Measurements from ENCODE around the gene TNXB. TPM values are rescaled to one million over a fixed set of nuclear protein-coding genes. Genes with fewer than 3 reads are reported as not detected.

TNXB gene
- total and polyA plus RNA-seq, 9 of the 15 experiments (the other 6 are each of a cell fraction or from before 2014, with no cell fraction given) = 0.14 to 28.1 (median 12.4) TPM

DNA sequence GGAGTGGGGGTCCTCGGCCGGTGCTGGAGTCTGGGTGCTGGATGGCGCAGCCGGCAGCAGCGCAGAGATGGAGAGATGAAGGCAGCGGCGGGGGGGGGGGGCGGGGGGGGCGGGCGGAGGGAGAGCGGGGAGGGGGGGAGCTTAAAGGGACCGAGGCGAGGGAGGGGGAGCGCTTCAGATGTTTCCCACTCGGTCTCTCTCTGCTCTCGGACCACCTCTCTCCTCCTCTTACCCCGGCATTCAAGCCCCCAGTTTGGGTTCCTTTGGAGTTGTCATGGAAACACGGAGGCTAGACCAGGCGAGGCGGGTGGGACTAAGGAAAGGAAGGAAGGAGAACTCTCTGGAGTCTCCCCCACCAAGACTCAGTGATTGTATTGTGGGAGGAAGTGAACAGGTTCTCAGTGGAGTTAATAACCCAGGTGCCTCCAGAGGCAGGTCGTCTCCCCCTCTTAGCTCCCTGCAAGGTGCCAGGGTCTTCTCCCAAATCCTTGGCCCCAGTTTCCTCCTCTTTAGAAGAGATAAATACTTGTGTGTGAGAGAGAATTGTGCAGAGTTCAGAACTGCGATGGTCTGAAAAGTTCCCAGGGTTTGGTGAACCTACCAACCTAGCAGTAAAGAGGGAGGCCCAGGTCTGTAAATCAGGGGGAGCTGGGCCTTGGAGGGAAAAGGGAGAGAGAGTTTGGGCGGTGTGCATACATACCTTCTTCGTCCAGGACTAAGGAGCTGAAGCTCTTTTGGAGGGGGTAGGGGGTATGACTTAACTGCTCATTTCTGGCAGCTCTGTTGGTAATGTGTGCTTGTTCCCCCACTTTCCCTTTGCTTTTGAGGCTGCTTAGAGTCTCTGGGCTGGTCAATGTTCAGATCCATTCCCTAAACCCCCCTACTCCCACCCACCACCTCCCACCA, 43.0 kb upstream of the TNXB start, which contains the start of gene PRRT1:
Gene PRRT1 (minus strand): TSS at position 77 of the 906 bp plus-strand sequence. CDS start 112 bp downstream, outside the sequence.
- H2AFZ ChIP-seq (ENCODE audit: low read depth, low read length) = peak within 1 kb of the TSS; percentile 91
- in situ Hi-C loops (cut with MboI) = no loop called here
- TF ChIP-seq ZNF766 (CRISPR knock-in tag; conservative IDR thresholded peaks at IDR 0.05) = no peak
- no peak for TF ChIP-seq POLR2AphosphoS2 (IDR thresholded peaks at IDR 0.05; ENCODE audit: low read length)
- TF ChIP-seq ZNF740 (CRISPR knock-in tag; IDR thresholded peaks at IDR 0.05) = 0 out of 2 replicates have a peak, but pooled peaks have one; percentile 20
- TF ChIP-seq ZNF740 (tag; IDR thresholded peaks at IDR 0.05) = peak in 1 of 2 experiments; percentile 95; a peak in 2 of 4 replicates
- no peak for TF ChIP-seq ZFP1 (CRISPR knock-in tag; IDR thresholded peaks at IDR 0.05)
- TF ChIP-seq SMAD4 (CRISPR knock-in tag; conservative IDR thresholded peaks at IDR 0.05) = no peak
- TF ChIP-seq ZNF274 (IDR thresholded peaks at IDR 0.05; ENCODE audit: borderline replicate concordance, low read depth, low read length) = no peak
- TF ChIP-seq ZBTB7A (IDR thresholded peaks at IDR 0.05; ENCODE audit: borderline replicate concordance, control insufficient read depth, low read depth, low read length) = peak; percentile 54
- peak; percentile 21; the same call in 1 of the 2 replicates for TF ChIP-seq ZFX (CRISPR knock-in tag; IDR thresholded peaks at IDR 0.05)
- TF ChIP-seq DIDO1 (tag; IDR thresholded peaks at IDR 0.05; ENCODE audit: low read depth) = no peak
- TF ChIP-seq SAP30 (IDR thresholded peaks at IDR 0.05; ENCODE audit: borderline replicate concordance, insufficient read depth, low read depth, low read length, poor library complexity, severe bottlenecking) = peak; percentile 8
- TF ChIP-seq RFX1 (IDR thresholded peaks at IDR 0.05) = peak; percentile 88
- TF ChIP-seq SPI1 (IDR thresholded peaks at IDR 0.05; ENCODE audit: borderline replicate concordance, low read depth, low read length) = peak; percentile 78; the same call in 1 of the 2 replicates
- peak; percentile 26 for TF ChIP-seq RBM39 (optimal IDR thresholded peaks at IDR 0.05; ENCODE audit: low read depth, low read length)
- peak; percentile 5 for TF ChIP-seq PRDM10 (IDR thresholded peaks at IDR 0.05; ENCODE audit: partially characterized antibody)

More for the DNA sequence above, 43.0 kb upstream of the TNXB start, which contains the start of gene PRRT1:
- Histone ChIP-seq H3K27ac (ENCODE audit: extremely low read depth, low read depth, low read length) (peak within 1 kb of the TSS; percentile 89), H3K79me2 (ENCODE audit: control insufficient read depth, insufficient read depth, low read length) (peaks cover 44% of the 10 kb centered on the region), H3K36me3 (ENCODE audit: control insufficient read depth, insufficient read depth, low read length) (peaks cover 20% of the 10 kb centered on the region), H3K9me3 (replicated peaks; ENCODE audit: control insufficient read depth, insufficient read depth, low read depth, low read length) (no peaks in the 10 kb centered on the region), H3K4me3 (peak within 1 kb of the TSS; percentile 65; the same call in 1 of the 2 replicates), H3K4me1 (replicated peaks in 1 of 2; ENCODE audit: control insufficient read depth in 2 of 2, insufficient read depth in 2 of 2, low read length in 2 of 2) (peaks cover 25 to 65% of the 10 kb centered on the region in 2 experiments; a peak in 4 of 5 replicates), H4K20me1 (replicated peaks; ENCODE audit: control insufficient read depth, insufficient read depth, low read length) (no peaks in the 10 kb centered on the region), H3K9ac (ENCODE audit: insufficient read depth in 1 of 2, low read depth in 2 of 2, low read length in 2 of 2) (peak within 1 kb of the TSS; percentile 86 to 93), H3K9me1 (ENCODE audit: control insufficient read depth, insufficient read depth, low read length) (no peaks in the 10 kb centered on the region), H3K4me2 (ENCODE audit: insufficient read depth, low read length) (peak within 1 kb of the TSS; percentile 86), H3K27me3 (ENCODE audit: control insufficient read depth in 2 of 2, insufficient read depth in 2 of 2, low read length in 2 of 2) (no peaks in the 10 kb centered on the region)
- POLR2A ChIA-PET = interaction anchor here (0.6 to 2.1 kb wide), 8 partner anchors 12 to 61 kb away, joined by 3 to 7 read pairs (median 4); partner anchors contain the start of genes ATF6B and FKBPL
- intact Hi-C loops (cut with micrococcal nuclease) = no loop called here
- DNase-seq (ENCODE audit: extremely low read depth in 1 of 4, low spot score in 3 of 4) (peak in 2 of 4 experiments; percentile 47 to 49), FAIRE-seq (peak; percentile 68), ATAC-seq (no peak)
- WGBS (ENCODE audit: insufficient coverage, low coverage, missing lambda C conversion rate) = 21% methylated on average over 6 of the region's 24 CpGs
- no TSS peak for BruUV-seq (replicated peaks)
- CTCF ChIA-PET (ENCODE audit: low intra/inter-chr PET ratio) = interaction anchor here (4.2 kb wide), 1 partner anchor 33 kb away, joined by 51 read pairs; no protein-coding TSS in a partner anchor

Data from K562 (cell line).